ENCODE data around the gene TOM1L1. TPM values are rescaled to one million over a fixed set of nuclear protein-coding genes. Genes with fewer than 3 reads are reported as not detected.

The TOM1L1 gene
- total RNA-seq, 4 donors from 2014 or later, result 2.3 to 4.7 (median 4.2) TPM

DNA sequence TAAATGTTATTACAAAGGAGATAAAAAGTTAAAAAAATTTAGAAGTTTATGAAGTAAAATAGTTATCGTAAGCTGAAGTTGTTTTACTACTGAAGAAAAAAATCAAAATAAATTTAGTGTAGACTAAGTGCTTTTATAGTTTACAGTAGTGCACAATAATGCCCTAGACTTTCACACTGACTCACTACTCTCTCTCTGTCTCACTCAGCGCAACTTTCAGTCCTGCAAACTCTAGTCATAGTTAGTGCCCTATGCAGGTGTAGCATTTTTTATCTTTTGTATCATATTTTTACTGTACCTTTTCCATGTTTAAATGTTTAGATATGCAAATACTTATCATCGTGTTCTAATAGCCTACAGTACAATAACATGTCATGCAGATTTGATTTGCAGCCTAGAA is 17.7 kb upstream of the TOM1L1 start:
- intact Hi-C loops (cut with DNase I; ENCODE audit: low total_unique reads), result no loop called here
- no peak for DNase-seq
- TF ChIP-seq, protein P1, sequence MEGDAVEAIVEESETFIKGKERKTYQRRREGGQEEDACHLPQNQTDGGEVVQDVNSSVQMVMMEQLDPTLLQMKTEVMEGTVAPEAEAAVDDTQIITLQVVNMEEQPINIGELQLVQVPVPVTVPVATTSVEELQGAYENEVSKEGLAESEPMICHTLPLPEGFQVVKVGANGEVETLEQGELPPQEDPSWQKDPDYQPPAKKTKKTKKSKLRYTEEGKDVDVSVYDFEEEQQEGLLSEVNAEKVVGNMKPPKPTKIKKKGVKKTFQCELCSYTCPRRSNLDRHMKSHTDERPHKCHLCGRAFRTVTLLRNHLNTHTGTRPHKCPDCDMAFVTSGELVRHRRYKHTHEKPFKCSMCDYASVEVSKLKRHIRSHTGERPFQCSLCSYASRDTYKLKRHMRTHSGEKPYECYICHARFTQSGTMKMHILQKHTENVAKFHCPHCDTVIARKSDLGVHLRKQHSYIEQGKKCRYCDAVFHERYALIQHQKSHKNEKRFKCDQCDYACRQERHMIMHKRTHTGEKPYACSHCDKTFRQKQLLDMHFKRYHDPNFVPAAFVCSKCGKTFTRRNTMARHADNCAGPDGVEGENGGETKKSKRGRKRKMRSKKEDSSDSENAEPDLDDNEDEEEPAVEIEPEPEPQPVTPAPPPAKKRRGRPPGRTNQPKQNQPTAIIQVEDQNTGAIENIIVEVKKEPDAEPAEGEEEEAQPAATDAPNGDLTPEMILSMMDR (IDR thresholded peaks at IDR 0.05 in 4 of 5, conservative IDR thresholded peaks at IDR 0.05 in 1 of 5), result no peak
- TF ChIP-seq POLR2A (IDR thresholded peaks at IDR 0.05), result no peak
- Histone ChIP-seq H3K9me3 (no peaks in the 10 kb centered on the region), H3K27ac (no peak overlapping the region), H3K27me3 (no peaks in the 10 kb centered on the region), H3K4me1 (no peaks in the 10 kb centered on the region), H3K36me3 (no peaks in the 10 kb centered on the region), H3K4me3 (no peak overlapping the region)
- in situ Hi-C loops (cut with MboI; ENCODE audit: low sequenced_read_pairs in 4 of 4), result no loop called here
- ATAC-seq, result no peak

DNA sequence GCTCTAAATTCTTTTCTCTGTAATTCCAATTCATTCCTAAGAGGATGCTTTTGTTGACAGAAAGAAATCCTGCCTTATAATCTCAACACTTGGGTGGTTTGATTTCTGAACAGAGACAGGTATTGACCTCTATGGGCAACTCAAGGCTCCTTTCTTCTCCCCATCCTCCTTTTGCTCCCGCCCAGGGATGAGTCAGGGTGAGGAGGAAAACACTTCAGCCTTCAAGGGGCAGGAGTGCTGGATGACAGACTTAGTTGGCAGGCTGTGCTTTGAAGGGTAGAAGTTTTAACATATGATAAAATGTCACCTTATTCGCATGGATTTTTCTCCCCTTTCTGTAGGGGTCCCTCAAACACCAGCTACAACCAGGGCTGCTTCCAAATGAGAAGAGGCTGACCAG is 16.7 kb upstream of the TOM1L1 start:
- no peaks in the 10 kb centered on the region for H3K4me1 ChIP-seq
- in situ Hi-C loops (cut with MboI; ENCODE audit: low sequenced_read_pairs in 4 of 4) (no loop called here), intact Hi-C loops (cut with DNase I; ENCODE audit: low total_unique reads) (no loop called here)
- no peaks in the 10 kb centered on the region for H3K36me3 ChIP-seq
- no peak for DNase-seq
- no peak overlapping the region for H3K4me3 ChIP-seq
- ATAC-seq, result no peak
- no peaks in the 10 kb centered on the region for H3K27me3 ChIP-seq
- TF ChIP-seq POLR2A (IDR thresholded peaks at IDR 0.05), result no peak
- TF ChIP-seq, protein P1 (IDR thresholded peaks at IDR 0.05 in 4 of 5, conservative IDR thresholded peaks at IDR 0.05 in 1 of 5), result no peak
- H3K9me3 ChIP-seq, result no peaks in the 10 kb centered on the region
- no peak overlapping the region for H3K27ac ChIP-seq

DNA sequence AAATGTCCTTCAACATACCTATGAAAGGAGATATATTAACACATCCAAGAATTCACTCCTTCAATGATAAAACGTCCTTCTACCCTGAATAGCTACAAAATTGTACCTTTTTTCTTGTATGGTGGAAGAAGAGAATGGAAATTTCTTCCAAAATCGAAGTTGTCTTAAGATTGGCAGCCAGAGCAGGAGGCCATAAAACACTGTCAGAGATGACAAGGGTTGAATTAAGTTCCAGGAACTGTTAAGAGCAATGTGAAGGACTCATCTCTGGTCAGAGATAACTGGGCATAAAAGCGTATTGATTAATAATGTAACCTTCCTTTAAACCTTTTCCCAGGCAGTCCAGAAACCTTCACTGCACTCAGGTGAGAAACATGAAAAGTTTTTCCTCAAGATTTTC is 12.9 kb upstream of the TOM1L1 start:
- in situ Hi-C loops (cut with MboI; ENCODE audit: low sequenced_read_pairs in 4 of 4) (no loop called here), intact Hi-C loops (cut with DNase I; ENCODE audit: low total_unique reads) (no loop called here)

DNA sequence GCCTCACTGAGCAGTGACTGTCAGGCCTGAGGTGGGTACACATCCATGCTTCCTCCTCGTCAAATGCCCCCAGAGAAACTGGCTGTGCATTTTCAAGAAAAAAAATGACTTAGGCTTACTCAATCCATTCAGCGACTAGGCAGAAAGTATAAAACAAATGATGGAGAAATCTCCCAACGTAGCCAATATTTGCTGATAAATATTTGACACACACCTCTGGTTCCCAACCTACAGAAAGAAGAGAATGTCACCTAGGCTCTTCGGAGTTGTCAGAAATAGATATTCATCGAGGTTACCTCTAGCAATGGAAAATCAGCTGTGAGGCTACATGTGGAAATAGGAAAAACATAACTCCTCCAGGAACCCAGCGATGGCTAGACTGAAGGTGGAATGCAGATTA is 12.4 kb upstream of the TOM1L1 start:
- ATAC-seq (no peak), DNase-seq (no peak)
- Histone ChIP-seq H3K4me3 (no peak overlapping the region), H3K27me3 (no peaks in the 10 kb centered on the region), H3K27ac (no peak overlapping the region), H3K4me1 (no peaks in the 10 kb centered on the region), H3K9me3 (no peaks in the 10 kb centered on the region), H3K36me3 (no peaks in the 10 kb centered on the region)
- TF ChIP-seq, protein P1 (IDR thresholded peaks at IDR 0.05 in 4 of 5, conservative IDR thresholded peaks at IDR 0.05 in 1 of 5), result no peak
- TF ChIP-seq POLR2A (IDR thresholded peaks at IDR 0.05), result no peak
- in situ Hi-C loops (cut with MboI; ENCODE audit: low sequenced_read_pairs in 4 of 4), result no loop called here
- intact Hi-C loops (cut with DNase I; ENCODE audit: low total_unique reads), result no loop called here

More for the DNA sequence above, 12.9 kb upstream of the TOM1L1 start:
- Histone ChIP-seq H3K4me3 (no peak overlapping the region), H3K27ac (no peak overlapping the region), H3K36me3 (no peaks in the 10 kb centered on the region), H3K4me1 (no peaks in the 10 kb centered on the region), H3K27me3 (no peaks in the 10 kb centered on the region), H3K9me3 (no peaks in the 10 kb centered on the region)
- TF ChIP-seq, protein P1 (IDR thresholded peaks at IDR 0.05 in 4 of 5, conservative IDR thresholded peaks at IDR 0.05 in 1 of 5), result no peak
- TF ChIP-seq POLR2A (IDR thresholded peaks at IDR 0.05), result no peak
- DNase-seq (no peak), ATAC-seq (no peak)

DNA sequence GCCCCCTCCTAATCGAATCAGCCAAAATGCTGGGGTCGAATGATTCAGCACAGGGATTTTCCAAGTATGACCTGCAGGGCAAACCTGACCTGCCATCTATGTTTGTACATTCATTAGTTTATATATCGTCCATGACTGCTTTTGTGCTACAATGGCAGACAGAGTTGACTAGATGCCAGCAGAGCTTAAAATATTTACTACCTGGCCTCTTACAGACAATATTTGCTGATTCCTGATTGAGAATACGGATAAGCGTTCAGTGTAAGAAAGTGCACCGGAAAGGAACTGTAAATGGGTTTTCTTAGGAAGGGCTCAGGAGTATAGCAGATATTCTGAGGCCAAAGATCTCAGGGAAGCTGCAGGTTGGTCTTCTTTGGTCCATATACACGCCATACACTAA is 11.7 kb upstream of the TOM1L1 start:
- no peaks in the 10 kb centered on the region for H3K27me3 ChIP-seq
- in situ Hi-C loops (cut with MboI; ENCODE audit: low sequenced_read_pairs in 4 of 4), result no loop called here

More for the DNA sequence above, 11.7 kb upstream of the TOM1L1 start:
- Histone ChIP-seq H3K9me3 (no peaks in the 10 kb centered on the region), H3K27ac (no peak overlapping the region), H3K4me1 (no peaks in the 10 kb centered on the region), H3K36me3 (no peaks in the 10 kb centered on the region), H3K4me3 (no peak overlapping the region)
- intact Hi-C loops (cut with DNase I; ENCODE audit: low total_unique reads), result no loop called here
- no peak for ATAC-seq
- no peak for TF ChIP-seq POLR2A (IDR thresholded peaks at IDR 0.05)
- TF ChIP-seq, protein P1 (IDR thresholded peaks at IDR 0.05 in 4 of 5, conservative IDR thresholded peaks at IDR 0.05 in 1 of 5), result no peak
- no peak for DNase-seq

Data from gastrocnemius medialis (tissue), 4 donors.